OCI-LY1 (cell line): ENCODE results near the gene DCTD.

Source experiments
- H2AFZ ChIP-seq: fragments of 200-600 bp; sonication (generic), shearing (Covaris generic); 2 replicates; pipeline ENCODE4 v1.6.0; 2014; ENCODE audit warnings: antibody characterized with exemption, mild to moderate bottlenecking, low read length
- H3F3A ChIP-seq: fragments of 200-600 bp; sonication (generic), shearing (Covaris generic); 2 replicates; pipeline ENCODE4 v1.6.0; 2014; ENCODE audit warnings: mild to moderate bottlenecking, antibody characterized with exemption, low read length, moderate library complexity; ENCODE audit not compliant: insufficient read depth
- H3K27ac ChIP-seq: fragments of 200-600 bp; sonication (generic); 2 replicates; pipeline ENCODE4 v1.5.1; 2014; ENCODE audit warnings: low read length, mixed run types, mild to moderate bottlenecking, low read depth; ENCODE audit not compliant: poor library complexity, severe bottlenecking
- H3K27me3 ChIP-seq: fragments of 200-600 bp; sonication (generic); 2 replicates; pipeline ENCODE4 v1.6.0; 2014; ENCODE audit warnings: antibody characterized with exemption, mild to moderate bottlenecking, low read length, moderate library complexity; ENCODE audit not compliant: insufficient read depth
- H3K36me3 ChIP-seq: fragments of 200-600 bp; sonication (generic); 2 replicates; pipeline ENCODE4 v1.6.1; 2014; ENCODE audit warnings: mild to moderate bottlenecking, antibody characterized with exemption, low read length, moderate library complexity, mixed read lengths; ENCODE audit not compliant: insufficient read depth
- H3K4me1 ChIP-seq: fragments of 200-600 bp; sonication (generic); 2 replicates; pipeline ENCODE4 v1.5.1; 2014; ENCODE audit warnings: mild to moderate bottlenecking, low read length, moderate library complexity; ENCODE audit not compliant: insufficient read depth, severe bottlenecking
- H3K4me2 ChIP-seq: fragments of 200-600 bp; sonication (generic), shearing (Covaris generic); 2 replicates; pipeline ENCODE4 v1.6.1; 2014; ENCODE audit warnings: low read length
- H3K4me3 ChIP-seq: fragments of 200-600 bp; sonication (generic); 2 replicates; pipeline ENCODE4 v1.5.1; 2014; ENCODE audit warnings: low read length, low read depth, mild to moderate bottlenecking, mixed read lengths; ENCODE audit not compliant: poor library complexity, severe bottlenecking
- H3K79me2 ChIP-seq: fragments of 200-600 bp; shearing (Covaris generic); 2 replicates; pipeline ENCODE4 v1.6.1; 2016; ENCODE audit warnings: mixed run types, low read length, mixed read lengths; ENCODE audit not compliant: insufficient read depth
- H3K9ac ChIP-seq: fragments of 200-600 bp; sonication (generic), shearing (Covaris generic); 2 replicates; pipeline ENCODE4 v1.6.1; 2014; ENCODE audit warnings: mild to moderate bottlenecking, low read length, mixed read lengths
- H3K9me2 ChIP-seq: fragments of 200-600 bp; sonication (generic), shearing (Covaris generic); 2 replicates; pipeline ENCODE4 v1.6.1; 2014; ENCODE audit warnings: low read depth, mild to moderate bottlenecking, low read length, mixed read lengths
- H3K9me3 ChIP-seq: fragments of 200-600 bp; shearing (Covaris generic); 2 replicates; pipeline ENCODE4 v1.6.1; 2014; ENCODE audit warnings: low read length, mixed read lengths
- H4K20me1 ChIP-seq: fragments of 200-600 bp; sonication (generic), shearing (Covaris generic); 2 replicates; pipeline ENCODE4 v1.6.0; 2016; ENCODE audit warnings: mild to moderate bottlenecking, low read length; ENCODE audit not compliant: insufficient read depth
- EZH2 ChIP-seq: fragments of 200-600 bp; sonication (generic), shearing (Covaris generic); IDR thresholded peaks from 2 replicates; pipeline ENCODE4 v1.8.0; 2017; ENCODE audit warnings: borderline replicate concordance, mixed run types, mild to moderate bottlenecking, antibody characterized with exemption, low read length, moderate library complexity, mixed read lengths
- TF ChIP-seq, protein P1 (sequence below): fragments of 200-600 bp; sonication (generic), shearing (Covaris generic); IDR thresholded peaks from 2 replicates; pipeline ENCODE4 v1.5.1; 2017; ENCODE audit warnings: mild to moderate bottlenecking, antibody characterized with exemption, low read length, moderate library complexity, mixed read lengths

Gene DCTD

DNA sequence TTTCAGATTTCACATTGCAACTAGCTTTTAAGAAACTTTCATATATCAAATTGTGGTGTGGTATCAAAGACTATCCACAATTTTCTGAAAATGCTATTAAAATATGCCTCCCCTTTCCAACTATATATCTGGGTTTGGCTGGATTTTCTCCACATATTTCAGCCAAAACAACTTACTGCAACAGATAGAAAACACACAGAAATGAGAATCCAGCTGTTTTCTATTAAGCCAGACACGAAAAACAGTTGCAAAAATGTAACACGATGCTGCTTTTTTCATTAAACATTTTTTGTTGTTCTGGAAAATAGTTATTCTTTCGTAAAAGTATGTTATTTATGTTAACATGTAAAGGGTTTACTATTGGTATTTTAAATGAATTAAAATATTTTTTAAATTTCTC is 33.1 kb downstream of the DCTD start:
- no peak overlapping the region for H3K27ac ChIP-seq
- H3F3A ChIP-seq: no peaks in the 10 kb centered on the region
- peaks cover 20% of the 10 kb centered on the region for H3K36me3 ChIP-seq
- H3K9ac ChIP-seq: no peak overlapping the region
- TF ChIP-seq EZH2: no peak
- TF ChIP-seq, protein P1, sequence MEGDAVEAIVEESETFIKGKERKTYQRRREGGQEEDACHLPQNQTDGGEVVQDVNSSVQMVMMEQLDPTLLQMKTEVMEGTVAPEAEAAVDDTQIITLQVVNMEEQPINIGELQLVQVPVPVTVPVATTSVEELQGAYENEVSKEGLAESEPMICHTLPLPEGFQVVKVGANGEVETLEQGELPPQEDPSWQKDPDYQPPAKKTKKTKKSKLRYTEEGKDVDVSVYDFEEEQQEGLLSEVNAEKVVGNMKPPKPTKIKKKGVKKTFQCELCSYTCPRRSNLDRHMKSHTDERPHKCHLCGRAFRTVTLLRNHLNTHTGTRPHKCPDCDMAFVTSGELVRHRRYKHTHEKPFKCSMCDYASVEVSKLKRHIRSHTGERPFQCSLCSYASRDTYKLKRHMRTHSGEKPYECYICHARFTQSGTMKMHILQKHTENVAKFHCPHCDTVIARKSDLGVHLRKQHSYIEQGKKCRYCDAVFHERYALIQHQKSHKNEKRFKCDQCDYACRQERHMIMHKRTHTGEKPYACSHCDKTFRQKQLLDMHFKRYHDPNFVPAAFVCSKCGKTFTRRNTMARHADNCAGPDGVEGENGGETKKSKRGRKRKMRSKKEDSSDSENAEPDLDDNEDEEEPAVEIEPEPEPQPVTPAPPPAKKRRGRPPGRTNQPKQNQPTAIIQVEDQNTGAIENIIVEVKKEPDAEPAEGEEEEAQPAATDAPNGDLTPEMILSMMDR: no peak
- H3K4me3 ChIP-seq: no peak overlapping the region
- no peaks in the 10 kb centered on the region for H3K79me2 ChIP-seq
- no peak overlapping the region for H2AFZ ChIP-seq
- H3K4me2 ChIP-seq: no peak overlapping the region
- H3K27me3 ChIP-seq: no peaks in the 10 kb centered on the region
- no peaks in the 10 kb centered on the region for H3K9me2 ChIP-seq
- peaks cover 3% of the 10 kb centered on the region; the same call in 1 of the 2 replicates for H3K9me3 ChIP-seq
- no peaks in the 10 kb centered on the region for H4K20me1 ChIP-seq
- H3K4me1 ChIP-seq: no peaks in the 10 kb centered on the region

DNA sequence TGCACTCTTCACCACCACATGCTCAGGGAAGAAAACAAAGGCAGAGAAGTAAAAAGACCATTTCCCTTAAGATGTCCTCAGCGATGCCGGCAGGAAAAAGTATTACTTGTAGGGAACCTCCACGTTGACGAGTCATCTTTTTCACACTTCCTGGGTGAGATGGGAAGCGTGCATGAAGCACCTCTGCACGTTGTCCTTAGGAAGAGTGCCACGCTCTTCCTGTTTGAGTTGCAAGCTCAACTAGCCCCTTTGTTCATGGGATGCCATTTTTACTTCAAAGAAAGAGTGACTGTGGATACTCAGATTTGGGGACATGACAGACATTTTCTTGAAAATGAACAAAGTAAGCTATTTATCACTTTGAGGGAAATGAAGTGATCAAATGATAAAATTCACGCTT is 33.8 kb downstream of the DCTD start:
- Histone ChIP-seq H3K36me3 (peaks cover 15% of the 10 kb centered on the region), H4K20me1 (no peaks in the 10 kb centered on the region), H3K9me2 (no peaks in the 10 kb centered on the region), H3F3A (no peaks in the 10 kb centered on the region), H3K9me3 (peaks cover 3% of the 10 kb centered on the region; the same call in 1 of the 2 replicates), H3K79me2 (no peaks in the 10 kb centered on the region), H3K4me2 (no peak overlapping the region), H2AFZ (no peak overlapping the region), H3K27me3 (no peaks in the 10 kb centered on the region), H3K4me1 (no peaks in the 10 kb centered on the region), H3K4me3 (no peak overlapping the region), H3K9ac (no peak overlapping the region), H3K27ac (no peak overlapping the region)
- TF ChIP-seq, protein P1: no peak
- TF ChIP-seq EZH2: no peak

DNA sequence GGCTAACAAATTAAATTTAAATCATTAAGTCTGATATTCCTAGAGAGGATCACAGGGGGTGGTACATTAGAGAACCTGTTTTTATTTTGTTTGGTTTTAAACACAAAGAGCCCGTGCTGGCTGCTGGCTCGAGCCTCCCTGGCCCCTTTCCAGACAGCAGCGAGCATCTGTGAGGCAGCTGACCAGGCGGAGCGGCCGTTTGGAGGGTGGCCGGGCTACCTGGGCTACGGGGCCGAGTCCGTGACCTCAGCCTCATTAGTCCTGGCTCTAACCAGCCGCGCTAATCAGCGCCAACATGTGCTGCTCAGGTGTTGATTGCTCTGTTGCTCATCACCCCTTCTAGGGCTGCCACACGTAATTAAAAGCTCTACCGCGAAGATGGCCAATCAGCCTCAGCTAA is 35.3 kb downstream of the DCTD start:
- Histone ChIP-seq H3K9me2 (no peaks in the 10 kb centered on the region), H3K27me3 (no peaks in the 10 kb centered on the region), H3K79me2 (no peaks in the 10 kb centered on the region), H3K4me2 (no peak overlapping the region), H3K27ac (no peak overlapping the region), H3K9me3 (peaks cover 3% of the 10 kb centered on the region; the same call in 1 of the 2 replicates), H3K4me3 (no peak overlapping the region), H2AFZ (no peak overlapping the region), H3F3A (no peaks in the 10 kb centered on the region), H3K36me3 (peaks cover 15% of the 10 kb centered on the region), H3K9ac (no peak overlapping the region), H3K4me1 (no peaks in the 10 kb centered on the region), H4K20me1 (no peaks in the 10 kb centered on the region)
- TF ChIP-seq EZH2: no peak
- TF ChIP-seq, protein P1: no peak
